LNCaP clone FGC (cell line): ENCODE data around the gene KLK10.

Source experiments
- DNase-seq: peaks from one replicate; pipeline ENCODE4 v3.0.0-alpha.2; 2011; ENCODE audit warnings: low read depth
- H3K4me3 ChIP-seq: 2 replicates; pipeline ENCODE4 v1.5.1; 2011; ENCODE audit warnings: mild to moderate bottlenecking, low read depth, low read length, control low read depth
- TF ChIP-seq, protein P1 (sequence below): IDR thresholded peaks from 2 replicates; pipeline ENCODE4 v1.5.1; 2012; ENCODE audit warnings: mild to moderate bottlenecking; ENCODE audit not compliant: control insufficient read depth, insufficient read depth; ENCODE audit errors: extremely low read depth

KLK10 gene

DNA sequence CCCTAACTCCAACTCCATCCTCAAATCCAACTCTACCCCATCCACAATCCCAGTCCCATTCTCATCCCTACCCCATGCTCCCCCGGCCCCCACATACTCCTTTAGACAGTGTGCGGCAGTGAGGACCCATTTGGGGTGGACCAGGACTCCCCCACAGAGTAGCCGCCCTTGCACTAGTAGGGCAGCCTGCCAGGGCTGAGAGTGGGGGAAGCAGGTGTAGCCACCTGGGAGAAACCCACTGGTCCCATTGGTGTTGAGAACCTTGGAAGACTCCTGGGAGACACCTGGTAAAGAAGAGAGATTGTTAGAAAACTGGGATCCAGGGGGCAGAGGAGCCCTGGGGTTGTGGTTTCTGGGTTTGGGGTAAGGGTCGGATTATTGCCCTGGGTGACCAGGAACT, 40.8 kb upstream of the KLK10 start:
- H3K4me3 ChIP-seq: no peak overlapping the region
- TF ChIP-seq, protein P1, sequence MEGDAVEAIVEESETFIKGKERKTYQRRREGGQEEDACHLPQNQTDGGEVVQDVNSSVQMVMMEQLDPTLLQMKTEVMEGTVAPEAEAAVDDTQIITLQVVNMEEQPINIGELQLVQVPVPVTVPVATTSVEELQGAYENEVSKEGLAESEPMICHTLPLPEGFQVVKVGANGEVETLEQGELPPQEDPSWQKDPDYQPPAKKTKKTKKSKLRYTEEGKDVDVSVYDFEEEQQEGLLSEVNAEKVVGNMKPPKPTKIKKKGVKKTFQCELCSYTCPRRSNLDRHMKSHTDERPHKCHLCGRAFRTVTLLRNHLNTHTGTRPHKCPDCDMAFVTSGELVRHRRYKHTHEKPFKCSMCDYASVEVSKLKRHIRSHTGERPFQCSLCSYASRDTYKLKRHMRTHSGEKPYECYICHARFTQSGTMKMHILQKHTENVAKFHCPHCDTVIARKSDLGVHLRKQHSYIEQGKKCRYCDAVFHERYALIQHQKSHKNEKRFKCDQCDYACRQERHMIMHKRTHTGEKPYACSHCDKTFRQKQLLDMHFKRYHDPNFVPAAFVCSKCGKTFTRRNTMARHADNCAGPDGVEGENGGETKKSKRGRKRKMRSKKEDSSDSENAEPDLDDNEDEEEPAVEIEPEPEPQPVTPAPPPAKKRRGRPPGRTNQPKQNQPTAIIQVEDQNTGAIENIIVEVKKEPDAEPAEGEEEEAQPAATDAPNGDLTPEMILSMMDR: no peak
- DNase-seq: no peak

DNA sequence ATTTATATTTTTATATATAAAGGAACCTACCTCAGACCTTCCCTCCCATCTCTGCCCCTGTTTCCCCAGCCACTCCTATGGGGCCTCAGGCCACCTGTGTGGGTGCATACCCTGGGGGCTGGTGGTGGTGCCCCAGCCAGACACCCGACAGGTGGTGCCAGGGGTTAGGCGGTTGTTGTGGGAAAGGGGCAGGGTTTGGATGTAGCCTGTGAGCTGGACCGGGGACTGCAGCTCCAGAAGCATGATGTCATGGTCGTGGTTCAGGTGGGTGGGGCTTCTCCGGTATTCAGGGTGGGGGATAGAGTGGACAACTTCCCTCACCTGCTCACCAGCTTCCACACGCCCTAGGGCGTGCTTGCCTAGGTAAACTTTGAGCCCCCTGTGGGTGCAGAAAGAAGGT, 40.2 kb upstream of the KLK10 start:
- TF ChIP-seq, protein P1: no peak
- DNase-seq: no peak
- H3K4me3 ChIP-seq: no peak overlapping the region

DNA sequence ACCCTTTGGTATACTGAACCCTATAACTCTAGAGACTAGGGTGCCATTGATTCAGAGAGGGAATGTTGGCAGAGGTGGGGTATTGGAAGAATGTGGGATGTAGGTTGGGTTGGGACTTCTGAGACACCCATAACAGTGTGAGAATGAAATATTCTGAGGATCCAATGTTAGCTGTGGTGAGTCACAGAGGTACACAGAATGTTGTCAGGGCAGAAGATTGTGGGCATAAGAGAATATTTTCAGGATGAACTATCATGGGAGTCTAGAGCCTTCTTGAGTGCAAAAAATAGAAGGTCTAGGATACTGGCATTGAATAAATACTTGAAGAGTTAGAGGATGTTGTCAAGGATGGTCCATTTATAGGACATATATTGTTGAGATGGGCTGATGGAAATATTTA, 36.4 kb upstream of the KLK10 start:
- no peak for DNase-seq
- no peak overlapping the region for H3K4me3 ChIP-seq
- TF ChIP-seq, protein P1: no peak

GRCh38 chr19:51047031-51047335, 27.5 kb upstream of the KLK10 start:
- TF ChIP-seq, protein P1: no peak
- H3K4me3 ChIP-seq: no peak overlapping the region
- DNase-seq: no peak

DNA sequence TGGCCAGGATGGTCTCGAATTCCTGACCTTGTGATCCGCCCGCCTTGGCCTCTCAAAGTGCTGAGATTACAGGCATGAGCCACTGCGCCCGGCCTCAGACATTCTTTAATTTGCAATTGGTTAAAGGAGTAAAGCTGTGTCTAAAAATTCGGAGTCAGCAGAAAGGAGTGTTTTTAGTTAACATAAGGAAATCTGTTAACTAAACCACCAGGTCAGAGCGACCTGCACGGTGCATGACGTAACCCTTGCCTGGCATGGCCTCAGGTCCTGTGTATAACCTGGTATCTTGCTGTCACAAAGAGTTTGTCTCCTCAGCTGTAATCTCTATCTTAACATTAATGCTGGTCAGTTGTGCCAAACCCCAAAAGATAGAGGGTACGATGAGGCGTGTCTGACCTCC, 24.8 kb upstream of the KLK10 start:
- no peak for DNase-seq
- no peak overlapping the region for H3K4me3 ChIP-seq
- TF ChIP-seq, protein P1: no peak

GRCh38 chr19:51043497-51043896, 24.0 kb upstream of the KLK10 start:
- TF ChIP-seq, protein P1: no peak
- no peak overlapping the region for H3K4me3 ChIP-seq
- DNase-seq: no peak

DNA sequence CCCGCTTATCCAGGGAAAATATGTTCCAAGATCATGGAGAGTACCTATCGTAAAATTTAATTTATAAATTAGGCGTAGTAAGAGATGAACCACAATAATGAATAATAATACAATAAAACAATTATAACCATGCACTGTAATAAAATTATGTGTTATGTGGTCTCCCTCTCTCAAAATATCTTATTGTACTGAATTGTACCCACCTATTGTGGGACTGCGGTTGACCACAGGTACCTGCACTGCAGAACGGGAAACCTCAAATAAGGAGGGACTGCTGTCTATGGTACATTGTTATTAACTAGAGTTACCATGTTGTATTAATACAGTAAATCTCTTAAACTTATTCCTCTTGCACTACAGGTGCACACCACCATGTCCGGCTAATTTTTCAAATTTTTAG, 20.6 kb upstream of the KLK10 start:
- DNase-seq: no peak
- H3K4me3 ChIP-seq: no peak overlapping the region
- TF ChIP-seq, protein P1: no peak
